ENCODE data around the gene ASB6.

The ASB6 gene

DNA sequence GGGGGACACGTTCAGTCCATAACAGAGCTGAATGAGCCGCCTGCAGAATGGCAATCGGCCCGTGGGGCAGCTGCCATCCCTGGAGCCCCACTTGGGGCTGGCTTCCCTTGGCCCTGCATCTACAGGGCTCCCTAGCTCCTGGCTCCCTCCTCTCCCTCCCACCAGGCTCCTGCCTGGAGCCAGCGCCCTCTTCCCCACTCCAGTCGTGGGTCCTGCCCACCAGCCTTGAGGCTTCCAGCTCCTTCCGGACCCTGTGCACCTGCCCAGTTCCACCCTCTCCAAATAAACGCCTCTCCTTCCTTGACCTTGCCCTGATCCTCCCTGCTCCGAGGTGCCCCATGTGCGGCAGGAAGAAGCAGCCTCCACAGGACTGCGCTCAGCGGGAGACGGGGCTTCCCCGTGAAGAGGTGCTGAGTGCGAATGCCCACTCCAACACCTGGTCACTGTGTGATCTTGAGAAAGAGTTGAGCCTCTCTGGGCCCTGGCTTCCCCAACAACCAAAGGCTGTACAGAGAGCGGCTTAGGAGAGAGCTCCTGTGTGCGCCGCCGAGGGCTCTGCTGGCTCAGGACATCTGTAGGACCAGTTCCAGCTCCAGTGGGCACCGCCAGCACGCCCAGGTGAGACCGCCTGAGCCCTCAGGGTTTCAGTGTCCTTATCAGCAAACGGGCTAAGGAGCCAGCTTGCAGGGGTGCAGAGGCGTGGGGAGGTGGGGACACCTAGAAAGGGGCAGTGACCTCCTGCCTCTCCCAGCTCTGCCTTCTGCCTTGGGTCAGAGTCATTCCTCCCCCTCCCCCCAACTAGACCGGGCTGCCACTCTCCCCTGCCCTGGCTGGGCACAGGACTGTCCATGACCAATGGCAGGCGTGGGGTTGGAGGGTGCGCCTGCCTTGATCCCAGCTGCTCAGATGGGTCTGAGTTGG is 33.1 kb downstream of the ASB6 start:
- Histone ChIP-seq H3K36me3 (replicated peaks in 1 of 2; ENCODE audit: control insufficient read depth in 2 of 2, insufficient read depth in 2 of 2, low read length in 2 of 2) (no peaks in the 10 kb centered on the region), H2BK15ac (ENCODE audit: low read length) (peak overlapping the region; percentile 98), H3K14ac (ENCODE audit: low read length) (no peak overlapping the region), H2BK5ac (ENCODE audit: low read length) (no peak overlapping the region), H3K4me3 (ENCODE audit: low read length in 2 of 2) (no peak overlapping the region), H3K4me1 (ENCODE audit: control insufficient read depth in 2 of 2, insufficient read depth in 1 of 2, low read depth in 1 of 2, low read length in 2 of 2) (peaks cover 21 to 50% of the 10 kb centered on the region in 2 donors), H3K9me3 (replicated peaks in 1 of 2; ENCODE audit: control insufficient read depth in 2 of 2, insufficient read depth in 1 of 2, low read depth in 1 of 2, low read length in 2 of 2) (no peaks in the 10 kb centered on the region), H2AK5ac (ENCODE audit: low read depth, low read length) (peak overlapping the region; percentile 8), H4K91ac (ENCODE audit: low read depth, low read length, poor library complexity) (no peak overlapping the region), H2BK120ac (ENCODE audit: low read depth, low read length) (no peak overlapping the region), H2AFZ (ENCODE audit: low read length) (no peak overlapping the region), H3K18ac (ENCODE audit: low read length) (peak overlapping the region; percentile 95), H3K4ac (ENCODE audit: low read length) (peak overlapping the region; percentile 46), H2BK12ac (ENCODE audit: low read length) (peak overlapping the region; percentile 98), H3K23ac (ENCODE audit: low read depth, low read length, poor library complexity) (peak overlapping the region; percentile 68), H3K27ac (replicated peaks; ENCODE audit: low read length) (peak overlapping the region; percentile 17), H3K27me3 (ENCODE audit: control insufficient read depth in 3 of 3, insufficient read depth in 3 of 3, low read depth in 1 of 3, low read length in 3 of 3) (no peaks in the 10 kb centered on the region), H3K4me2 (ENCODE audit: insufficient read depth, low read length, poor library complexity, severe bottlenecking) (no peak overlapping the region), H4K8ac (ENCODE audit: low read depth, low read length) (no peak overlapping the region), H3K79me1 (ENCODE audit: low read depth, low read length) (no peaks in the 10 kb centered on the region), H3K9ac (ENCODE audit: low read depth, low read length, poor library complexity) (peak overlapping the region; percentile 75)
- DNase-seq (ENCODE audit: low spot score) = no peak
- no CpG with 5 or more reads among the region's 27 CpGs for WGBS, 2 donors (ENCODE audit: extremely low coverage in 2 of 2, insufficient read length in 2 of 2, insufficient replicate concordance in 1 of 2)

DNA sequence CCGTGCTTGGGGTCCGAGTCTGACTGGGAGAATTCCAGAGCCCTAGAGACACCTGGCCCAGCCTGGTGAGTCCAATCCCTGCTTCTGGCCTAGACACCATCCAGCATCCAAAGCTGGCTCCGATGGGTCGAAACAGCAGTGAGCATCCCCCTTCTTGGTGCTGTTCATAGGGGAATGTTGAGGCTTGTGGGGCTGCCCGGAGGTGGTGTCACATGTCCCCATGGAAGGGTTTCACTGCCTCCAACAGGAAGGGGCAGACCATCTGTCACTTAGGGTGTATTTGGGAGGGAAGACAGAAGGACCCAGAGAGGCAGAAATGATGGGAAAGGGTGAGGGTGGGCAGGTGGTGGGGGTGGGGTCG is 34.9 kb downstream of the ASB6 start:
- Histone ChIP-seq H2BK12ac (ENCODE audit: low read length) (no peak overlapping the region), H3K4me1 (ENCODE audit: control insufficient read depth in 2 of 2, insufficient read depth in 1 of 2, low read depth in 1 of 2, low read length in 2 of 2) (peaks cover 28 to 49% of the 10 kb centered on the region in 2 donors), H3K23ac (ENCODE audit: low read depth, low read length, poor library complexity) (no peak overlapping the region), H3K14ac (ENCODE audit: low read length) (no peak overlapping the region), H3K4me3 (ENCODE audit: low read length in 2 of 2) (no peak overlapping the region), H3K4me2 (ENCODE audit: insufficient read depth, low read length, poor library complexity, severe bottlenecking) (no peak overlapping the region), H3K18ac (ENCODE audit: low read length) (peak overlapping the region; percentile 23), H2AK5ac (ENCODE audit: low read depth, low read length) (peak overlapping the region; percentile 0), H3K36me3 (replicated peaks in 1 of 2; ENCODE audit: control insufficient read depth in 2 of 2, insufficient read depth in 2 of 2, low read length in 2 of 2) (no peaks in the 10 kb centered on the region), H2BK15ac (ENCODE audit: low read length) (peak overlapping the region; percentile 32), H2BK5ac (ENCODE audit: low read length) (no peak overlapping the region), H4K8ac (ENCODE audit: low read depth, low read length) (no peak overlapping the region), H3K27ac (replicated peaks; ENCODE audit: low read length) (no peak overlapping the region), H3K9me3 (replicated peaks in 1 of 2; ENCODE audit: control insufficient read depth in 2 of 2, insufficient read depth in 1 of 2, low read depth in 1 of 2, low read length in 2 of 2) (no peaks in the 10 kb centered on the region), H3K4ac (ENCODE audit: low read length) (no peak overlapping the region), H3K9ac (ENCODE audit: low read depth, low read length, poor library complexity) (no peak overlapping the region), H2AFZ (ENCODE audit: low read length) (no peak overlapping the region), H2BK120ac (ENCODE audit: low read depth, low read length) (no peak overlapping the region), H3K79me1 (ENCODE audit: low read depth, low read length) (no peaks in the 10 kb centered on the region), H4K91ac (ENCODE audit: low read depth, low read length, poor library complexity) (no peak overlapping the region), H3K27me3 (ENCODE audit: control insufficient read depth in 3 of 3, insufficient read depth in 3 of 3, low read depth in 1 of 3, low read length in 3 of 3) (no peaks in the 10 kb centered on the region)
- no CpG with 5 or more reads among the region's 6 CpGs for WGBS, 2 donors (ENCODE audit: extremely low coverage in 2 of 2, insufficient read length in 2 of 2, insufficient replicate concordance in 1 of 2)
- DNase-seq (ENCODE audit: low spot score) = no peak

GRCh38 chr9:129606161-129607026 is 35.6 kb downstream of the ASB6 start:
- DNase-seq (ENCODE audit: low spot score) = no peak
- Histone ChIP-seq H3K4ac (ENCODE audit: low read length) (no peak overlapping the region), H3K27ac (replicated peaks; ENCODE audit: low read length) (no peak overlapping the region), H3K27me3 (ENCODE audit: control insufficient read depth in 3 of 3, insufficient read depth in 3 of 3, low read depth in 1 of 3, low read length in 3 of 3) (no peaks in the 10 kb centered on the region), H3K23ac (ENCODE audit: low read depth, low read length, poor library complexity) (no peak overlapping the region), H2BK15ac (ENCODE audit: low read length) (peak overlapping the region; percentile 32), H3K18ac (ENCODE audit: low read length) (peak overlapping the region; percentile 23), H2BK120ac (ENCODE audit: low read depth, low read length) (no peak overlapping the region), H3K4me1 (ENCODE audit: control insufficient read depth in 2 of 2, insufficient read depth in 1 of 2, low read depth in 1 of 2, low read length in 2 of 2) (peaks cover 28 to 49% of the 10 kb centered on the region in 2 donors), H3K14ac (ENCODE audit: low read length) (no peak overlapping the region), H2BK5ac (ENCODE audit: low read length) (no peak overlapping the region), H3K4me2 (ENCODE audit: insufficient read depth, low read length, poor library complexity, severe bottlenecking) (no peak overlapping the region), H4K8ac (ENCODE audit: low read depth, low read length) (no peak overlapping the region), H3K36me3 (replicated peaks in 1 of 2; ENCODE audit: control insufficient read depth in 2 of 2, insufficient read depth in 2 of 2, low read length in 2 of 2) (no peaks in the 10 kb centered on the region), H3K9me3 (replicated peaks in 1 of 2; ENCODE audit: control insufficient read depth in 2 of 2, insufficient read depth in 1 of 2, low read depth in 1 of 2, low read length in 2 of 2) (no peaks in the 10 kb centered on the region), H2BK12ac (ENCODE audit: low read length) (no peak overlapping the region), H2AFZ (ENCODE audit: low read length) (no peak overlapping the region), H2AK5ac (ENCODE audit: low read depth, low read length) (peak overlapping the region; percentile 0), H4K91ac (ENCODE audit: low read depth, low read length, poor library complexity) (peak overlapping the region; percentile 49), H3K9ac (ENCODE audit: low read depth, low read length, poor library complexity) (no peak overlapping the region), H3K79me1 (ENCODE audit: low read depth, low read length) (no peaks in the 10 kb centered on the region), H3K4me3 (ENCODE audit: low read length in 2 of 2) (no peak overlapping the region)
- no CpG with 5 or more reads among the region's 15 CpGs for WGBS, 2 donors (ENCODE audit: extremely low coverage in 2 of 2, insufficient read length in 2 of 2, insufficient replicate concordance in 1 of 2)

GRCh38 chr9:129604766-129605163 is 37.2 kb downstream of the ASB6 start:
- Histone ChIP-seq H3K4me3 (ENCODE audit: low read length in 2 of 2) (no peak overlapping the region), H3K27me3 (ENCODE audit: control insufficient read depth in 3 of 3, insufficient read depth in 3 of 3, low read depth in 1 of 3, low read length in 3 of 3) (no peaks in the 10 kb centered on the region), H3K9me3 (replicated peaks in 1 of 2; ENCODE audit: control insufficient read depth in 2 of 2, insufficient read depth in 1 of 2, low read depth in 1 of 2, low read length in 2 of 2) (no peaks in the 10 kb centered on the region), H2AK5ac (ENCODE audit: low read depth, low read length) (peak overlapping the region; percentile 74), H3K23ac (ENCODE audit: low read depth, low read length, poor library complexity) (no peak overlapping the region), H4K91ac (ENCODE audit: low read depth, low read length, poor library complexity) (no peak overlapping the region), H3K14ac (ENCODE audit: low read length) (no peak overlapping the region), H3K18ac (ENCODE audit: low read length) (no peak overlapping the region), H3K27ac (replicated peaks; ENCODE audit: low read length) (no peak overlapping the region), H3K4me2 (ENCODE audit: insufficient read depth, low read length, poor library complexity, severe bottlenecking) (no peak overlapping the region), H4K8ac (ENCODE audit: low read depth, low read length) (no peak overlapping the region), H2AFZ (ENCODE audit: low read length) (no peak overlapping the region), H2BK120ac (ENCODE audit: low read depth, low read length) (no peak overlapping the region), H2BK12ac (ENCODE audit: low read length) (no peak overlapping the region), H3K36me3 (replicated peaks in 1 of 2; ENCODE audit: control insufficient read depth in 2 of 2, insufficient read depth in 2 of 2, low read length in 2 of 2) (no peaks in the 10 kb centered on the region), H3K79me1 (ENCODE audit: low read depth, low read length) (no peaks in the 10 kb centered on the region), H3K4me1 (ENCODE audit: control insufficient read depth in 2 of 2, insufficient read depth in 1 of 2, low read depth in 1 of 2, low read length in 2 of 2) (peaks cover 22 to 43% of the 10 kb centered on the region in 2 donors), H3K9ac (ENCODE audit: low read depth, low read length, poor library complexity) (no peak overlapping the region), H2BK15ac (ENCODE audit: low read length) (peak overlapping the region; percentile 92), H2BK5ac (ENCODE audit: low read length) (peak overlapping the region; percentile 14), H3K4ac (ENCODE audit: low read length) (no peak overlapping the region)
- no CpG with 5 or more reads among the region's 8 CpGs for WGBS, 2 donors (ENCODE audit: extremely low coverage in 2 of 2, insufficient read length in 2 of 2, insufficient replicate concordance in 1 of 2)
- no peak for DNase-seq (ENCODE audit: low spot score)
